NB4 (cell line): ENCODE data around the gene CPED1.

Experiments used
- DNase-seq: peaks from one replicate; pipeline ENCODE4 v3.0.0; 2010; ENCODE audit warnings: low read depth
- H3K4me3 ChIP-seq: one replicate; pipeline ENCODE4 v1.5.1; 2011; ENCODE audit warnings: mild to moderate bottlenecking, low read depth, low read length, moderate library complexity
- CTCF ChIP-seq: IDR thresholded peaks from one replicate; pipeline ENCODE4 v1.5.1; 2012; ENCODE audit warnings: low read depth, low read length
- MAX ChIP-seq: IDR thresholded peaks from 2 replicates; pipeline ENCODE4 v1.6.1; 2011; ENCODE audit warnings: low read depth, low read length
- MYC ChIP-seq: IDR thresholded peaks from 2 replicates; pipeline ENCODE4 v1.6.1; 2011; ENCODE audit warnings: low read depth, low read length
- POLR2A ChIP-seq: IDR thresholded peaks from 2 replicates; pipeline ENCODE4 v1.6.1; 2011; ENCODE audit warnings: mild to moderate bottlenecking; ENCODE audit not compliant: insufficient read length; ENCODE audit errors: extremely low read depth

CPED1 gene

GRCh38 chr7:121020989-121021969, 32.8 kb downstream of the CPED1 start:
- TF ChIP-seq CTCF (no peak), MAX (no peak), MYC (no peak)
- no peak for DNase-seq
- no peak overlapping the region for H3K4me3 ChIP-seq

- DNase-seq, result no peak
- no peak for TF ChIP-seq POLR2A
- no peak for TF ChIP-seq MYC
- no peak for TF ChIP-seq MAX
- no peak for TF ChIP-seq CTCF
- no peak overlapping the region for H3K4me3 ChIP-seq
Observed at GRCh38 chr7:121023194-121023593, 34.7 kb downstream of the CPED1 start.

- no peak for DNase-seq
- no peak for TF ChIP-seq MYC
- no peak for TF ChIP-seq MAX
- TF ChIP-seq CTCF, result no peak
- no peak for TF ChIP-seq POLR2A
- H3K4me3 ChIP-seq, result no peak overlapping the region
Observed at GRCh38 chr7:121023683-121024511, 35.4 kb downstream of the CPED1 start.

GRCh38 chr7:121024611-121025010, 36.1 kb downstream of the CPED1 start:
- no peak for DNase-seq
- H3K4me3 ChIP-seq, result no peak overlapping the region
- TF ChIP-seq MYC (no peak), CTCF (no peak), MAX (no peak), POLR2A (no peak)

GRCh38 chr7:121026159-121026558, 37.6 kb downstream of the CPED1 start:
- no peak for DNase-seq
- TF ChIP-seq MAX (no peak), POLR2A (no peak), CTCF (no peak), MYC (no peak)
- H3K4me3 ChIP-seq, result no peak overlapping the region
